ENCODE measurements around the gene SCGB3A1.

The SCGB3A1 gene

GRCh38 chr5:180625125-180625790 is 34.0 kb upstream of the SCGB3A1 start:
- no peak for DNase-seq

GRCh38 chr5:180624587-180624986 is 33.3 kb upstream of the SCGB3A1 start:
- DNase-seq = no peak

- no peak for DNase-seq
These were observed 32.5 kb upstream of the SCGB3A1 start for GRCh38 chr5:180623844-180624243.

- DNase-seq = no peak
These were observed 32.1 kb upstream of the SCGB3A1 start for GRCh38 chr5:180623411-180623834.

GRCh38 chr5:180622910-180623309 is 31.6 kb upstream of the SCGB3A1 start:
- DNase-seq = no peak

GRCh38 chr5:180621311-180621710 is 30.0 kb upstream of the SCGB3A1 start:
- DNase-seq = no peak

- DNase-seq = no peak
These were observed 28.7 kb upstream of the SCGB3A1 start for GRCh38 chr5:180620014-180620413.

GRCh38 chr5:180619563-180619915 is 28.2 kb upstream of the SCGB3A1 start:
- no peak for DNase-seq

- peak; percentile 8 for DNase-seq
These were observed 27.7 kb upstream of the SCGB3A1 start for GRCh38 chr5:180618829-180619562.

- no peak for DNase-seq
These were observed 27.2 kb upstream of the SCGB3A1 start for GRCh38 chr5:180618487-180618828.

- DNase-seq = no peak
These were observed 22.5 kb upstream of the SCGB3A1 start for GRCh38 chr5:180613814-180614188.

- DNase-seq = no peak
These were observed 22.0 kb upstream of the SCGB3A1 start for GRCh38 chr5:180613188-180613813.

GRCh38 chr5:180612683-180613082 is 21.4 kb upstream of the SCGB3A1 start:
- no peak for DNase-seq

- DNase-seq = no peak
These were observed 20.0 kb upstream of the SCGB3A1 start for GRCh38 chr5:180611140-180611850.

- DNase-seq = no peak
These were observed 18.7 kb upstream of the SCGB3A1 start for GRCh38 chr5:180609817-180610550.

GRCh38 chr5:180609386-180609785 is 18.1 kb upstream of the SCGB3A1 start:
- no peak for DNase-seq

GRCh38 chr5:180608572-180609310 is 17.4 kb upstream of the SCGB3A1 start:
- no peak for DNase-seq

GRCh38 chr5:180607861-180608571 is 16.7 kb upstream of the SCGB3A1 start:
- no peak for DNase-seq

GRCh38 chr5:180606215-180606785 is 15.0 kb upstream of the SCGB3A1 start:
- DNase-seq = no peak

- DNase-seq = peak; percentile 36
These were observed 14.4 kb upstream of the SCGB3A1 start for GRCh38 chr5:180605554-180606214.

- DNase-seq = no peak
These were observed 13.0 kb upstream of the SCGB3A1 start for GRCh38 chr5:180604271-180604670.

All from effector CD8-positive, alpha-beta T cell (primary cell).